Panc1 (cell line): ENCODE results near the gene DOCK4. TPM values are rescaled to one million over a fixed set of nuclear protein-coding genes. Genes with fewer than 3 reads are reported as not detected.

ENCODE experiments used
- ATAC-seq: fragments of 200-7000 bp; cut with Tn5 transposase; 2 replicates; pipeline ENCODE4 v1.9.1; 2020; ENCODE audit warnings: mild to moderate bottlenecking, moderate library complexity
- BruUV-seq: library from RNA; stranded (reverse); fragments of 400-500 nt; replicated peaks from 2 replicates; lab custom pipeline; 2021; lab: Mats Ljungman, UMichigan
- CTCF ChIA-PET: fragments of 300-600 bp; sonication (Branson Sonifier 250); formaldehyde crosslinking; loops from one replicate; lab custom pipeline; 2022; ENCODE audit warnings: antibody characterized with exemption; lab: Charles Lee
- POLR2A ChIA-PET: fragments of 300-600 bp; sonication (Branson Sonifier 250); formaldehyde crosslinking; loops from one replicate; lab custom pipeline; 2022; ENCODE audit warnings: antibody characterized with exemption; lab: Charles Lee
- DNase-seq: peaks from one replicate; pipeline ENCODE4 v3.0.0-alpha.2; 2010; ENCODE audit warnings: low read depth, low spot score
- H3K27ac ChIP-seq: 2 replicates; pipeline ENCODE4 v1.5.1; 2011; ENCODE audit warnings: mild to moderate bottlenecking, low read length, inconsistent platforms
- H3K27me3 ChIP-seq: fragments of 200-500 bp; sonication (Bioruptor generic); 2 replicates; pipeline ENCODE4 v1.6.0; 2014; ENCODE audit warnings: low read length, inconsistent platforms; ENCODE audit not compliant: control insufficient read depth, insufficient read depth
- H3K36me3 ChIP-seq: fragments of 200-500 bp; sonication (Bioruptor generic); 2 replicates; pipeline ENCODE4 v1.5.1; 2014; ENCODE audit warnings: inconsistent platforms, mild to moderate bottlenecking, low read length, moderate library complexity; ENCODE audit not compliant: control insufficient read depth, insufficient read depth
- H3K4me1 ChIP-seq: 2 replicates; pipeline ENCODE4 v1.5.1; 2011; ENCODE audit warnings: inconsistent platforms, mild to moderate bottlenecking, low read length, moderate library complexity; ENCODE audit not compliant: control insufficient read depth, insufficient read depth
- H3K4me3 ChIP-seq, 2 experiments: 2 replicates each; pipeline ENCODE4 v1.5.1; 2011 to 2012; ENCODE audit warnings: low read depth in 2 of 2, low read length in 2 of 2, mild to moderate bottlenecking in 2 of 2, inconsistent platforms in 1 of 2, moderate library complexity in 1 of 2
- H3K9me3 ChIP-seq: fragments of 200-500 bp; sonication (Bioruptor generic); 2 replicates; pipeline ENCODE4 v1.5.1; 2014; ENCODE audit warnings: low read depth, mild to moderate bottlenecking, inconsistent platforms, low read length, moderate library complexity; ENCODE audit not compliant: control insufficient read depth, insufficient read depth
- POLR2AphosphoS5 ChIP-seq: IDR thresholded peaks from 2 replicates; pipeline ENCODE4 v1.6.1; 2012; ENCODE audit warnings: mild to moderate bottlenecking, low read depth, low read length, moderate library complexity
- REST ChIP-seq, 2 experiments: IDR thresholded peaks; 2 replicates each; pipeline ENCODE4 v1.6.1; 2011 to 2012; ENCODE audit warnings: low read depth in 2 of 2, control low read depth in 1 of 2, low read length in 1 of 2, mild to moderate bottlenecking in 1 of 2, moderate library complexity in 1 of 2; ENCODE audit not compliant: insufficient read depth in 1 of 2
- SIN3A ChIP-seq: IDR thresholded peaks from 2 replicates; pipeline ENCODE4 v1.6.1; 2012; ENCODE audit warnings: low read depth, mild to moderate bottlenecking, low read length, moderate library complexity, borderline replicate concordance; ENCODE audit not compliant: insufficient read depth
- TCF7L2 ChIP-seq: IDR thresholded peaks from 2 replicates; pipeline ENCODE4 v1.6.1; 2011; ENCODE audit warnings: mild to moderate bottlenecking, low read depth, low read length, inconsistent platforms
- in situ Hi-C: cut with HindIII; loops from 2 replicates; pipeline ENCODE4 v1.10.0; 2016; ENCODE audit warnings: low sequenced_read_pairs, low pct_unique_long_range_greater_than_20kb
- intact Hi-C: fragments of 100-400 bp; cut with micrococcal nuclease; formaldehyde crosslinking; loops from one replicate; pipeline ENCODE4 v1.10.0; 2022; ENCODE audit not compliant: unreplicated experiment
- total RNA-seq: library from RNA; stranded (reverse); gene quantifications from one replicate; pipeline ENCODE4 v1.2.1, GENCODE V29; 2021; ENCODE audit not compliant: unreplicated experiment
- TF ChIP-seq, protein P1 (sequence below): fragments of 450-650 bp; IDR thresholded peaks from 2 replicates; pipeline ENCODE4 v1.5.1; 2017; ENCODE audit warnings: mild to moderate bottlenecking

The DOCK4 gene
- total RNA-seq, 1 experiment from 2014 or later = 10.8 TPM

- in situ Hi-C loops = no loop called here
- no peaks in the 10 kb centered on the region for H3K9me3 ChIP-seq
- H3K27ac ChIP-seq = no peak overlapping the region
- ChIA-PET POLR2A (no interaction called here), CTCF (no interaction called here)
- no peaks in the 10 kb centered on the region for H3K36me3 ChIP-seq
- DNase-seq (no peak), ATAC-seq (no peak)
- no peak overlapping the region for H3K4me3 ChIP-seq
- H3K4me1 ChIP-seq = no peaks in the 10 kb centered on the region
- intact Hi-C loops = no loop called here
- BruUV-seq = no TSS peak
- TF ChIP-seq POLR2AphosphoS5 (no peak), REST (IDR thresholded peaks at IDR 0.05; ENCODE audit: insufficient read depth in 1 of 2, low read depth in 2 of 2, low read length in 1 of 2) (no peak), TCF7L2 (no peak), SIN3A (no peak)
- TF ChIP-seq, protein P1, sequence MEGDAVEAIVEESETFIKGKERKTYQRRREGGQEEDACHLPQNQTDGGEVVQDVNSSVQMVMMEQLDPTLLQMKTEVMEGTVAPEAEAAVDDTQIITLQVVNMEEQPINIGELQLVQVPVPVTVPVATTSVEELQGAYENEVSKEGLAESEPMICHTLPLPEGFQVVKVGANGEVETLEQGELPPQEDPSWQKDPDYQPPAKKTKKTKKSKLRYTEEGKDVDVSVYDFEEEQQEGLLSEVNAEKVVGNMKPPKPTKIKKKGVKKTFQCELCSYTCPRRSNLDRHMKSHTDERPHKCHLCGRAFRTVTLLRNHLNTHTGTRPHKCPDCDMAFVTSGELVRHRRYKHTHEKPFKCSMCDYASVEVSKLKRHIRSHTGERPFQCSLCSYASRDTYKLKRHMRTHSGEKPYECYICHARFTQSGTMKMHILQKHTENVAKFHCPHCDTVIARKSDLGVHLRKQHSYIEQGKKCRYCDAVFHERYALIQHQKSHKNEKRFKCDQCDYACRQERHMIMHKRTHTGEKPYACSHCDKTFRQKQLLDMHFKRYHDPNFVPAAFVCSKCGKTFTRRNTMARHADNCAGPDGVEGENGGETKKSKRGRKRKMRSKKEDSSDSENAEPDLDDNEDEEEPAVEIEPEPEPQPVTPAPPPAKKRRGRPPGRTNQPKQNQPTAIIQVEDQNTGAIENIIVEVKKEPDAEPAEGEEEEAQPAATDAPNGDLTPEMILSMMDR = no peak
- no peaks in the 10 kb centered on the region for H3K27me3 ChIP-seq
Measured at GRCh38 chr7:112122144-112122543, 84.1 kb downstream of the DOCK4 start.

DNA sequence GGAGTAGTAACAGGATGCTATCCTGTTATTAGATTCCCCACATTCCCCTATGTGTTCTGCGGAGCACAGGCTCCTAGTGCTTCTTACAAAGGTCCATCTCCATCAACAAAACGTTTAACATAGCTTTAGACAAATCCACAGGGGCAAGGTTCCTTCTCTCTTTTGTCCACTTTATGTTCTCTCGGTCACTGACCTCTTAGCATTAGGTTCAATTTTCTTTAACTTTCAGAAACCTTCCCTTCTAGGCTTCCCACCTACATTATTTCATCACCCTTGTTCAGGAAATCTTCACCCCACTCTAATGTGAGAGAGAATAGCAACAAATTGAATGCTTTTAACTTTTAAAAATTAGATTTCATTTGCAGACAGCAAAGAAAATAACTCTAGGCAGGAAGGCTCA, 84.9 kb downstream of the DOCK4 start:
- POLR2A ChIA-PET = no interaction called here
- TF ChIP-seq POLR2AphosphoS5 = no peak
- no peak for TF ChIP-seq REST (IDR thresholded peaks at IDR 0.05; ENCODE audit: insufficient read depth in 1 of 2, low read depth in 2 of 2, low read length in 1 of 2)
- TF ChIP-seq, protein P1 = no peak
- no peak for TF ChIP-seq SIN3A
- no peak for TF ChIP-seq TCF7L2
- no peaks in the 10 kb centered on the region for H3K27me3 ChIP-seq
- DNase-seq (no peak), ATAC-seq (no peak)
- H3K27ac ChIP-seq = no peak overlapping the region
- H3K9me3 ChIP-seq = no peaks in the 10 kb centered on the region
- H3K4me1 ChIP-seq = no peaks in the 10 kb centered on the region
- intact Hi-C loops (no loop called here), in situ Hi-C loops (no loop called here)
- CTCF ChIA-PET = no interaction called here
- H3K36me3 ChIP-seq = no peaks in the 10 kb centered on the region
- no TSS peak for BruUV-seq
- no peak overlapping the region for H3K4me3 ChIP-seq
